GM12878 (cell line): ENCODE data around the gene NCAPD2. TPM values are rescaled to one million over a fixed set of nuclear protein-coding genes. Genes with fewer than 3 reads are reported as not detected.

ENCODE experiments used
- BCLAF1 ChIP-seq: fragments of 450-650 bp; IDR thresholded peaks from 2 replicates; pipeline ENCODE4 v1.6.1; 2017; ENCODE audit warnings: antibody characterized with exemption, mild to moderate bottlenecking, moderate library complexity
- BHLHE40 ChIP-seq, 2 experiments: fragments of 450-650 bp in 1 of 2; IDR thresholded peaks; 2 replicates each; pipeline ENCODE4 v1.6.1; 2011 to 2017; ENCODE audit warnings: low read depth in 2 of 2, borderline replicate concordance in 1 of 2, improper control_type of control experiment in 1 of 2, low read length in 1 of 2, mild to moderate bottlenecking in 1 of 2
- CHD1 ChIP-seq: IDR thresholded peaks from 2 replicates; pipeline ENCODE4 v1.6.1; 2012; ENCODE audit warnings: low read depth, low read length, improper control_type of control experiment
- ELK1 ChIP-seq: IDR thresholded peaks from 2 replicates; pipeline ENCODE4 v1.6.1; 2012; ENCODE audit warnings: low read depth, low read length, improper control_type of control experiment
- JUNB ChIP-seq: IDR thresholded peaks from 2 replicates; pipeline ENCODE4 v1.6.1; 2016; ENCODE audit warnings: antibody characterized with exemption, mild to moderate bottlenecking
- KLF5 ChIP-seq: fragments of 450-650 bp; IDR thresholded peaks from 2 replicates; pipeline ENCODE4 v1.6.1; 2014; ENCODE audit warnings: mild to moderate bottlenecking; ENCODE audit not compliant: partially characterized antibody
- MEF2B ChIP-seq: fragments of 450-650 bp; IDR thresholded peaks from 2 replicates; pipeline ENCODE4 v1.6.1; 2018; ENCODE audit warnings: mild to moderate bottlenecking, moderate library complexity; ENCODE audit not compliant: partially characterized antibody, poor library complexity, severe bottlenecking
- MXI1 ChIP-seq: fragments of 150-350 bp; IDR thresholded peaks from 2 replicates; pipeline ENCODE4 v1.6.1; 2011; ENCODE audit warnings: low read depth, mild to moderate bottlenecking, inconsistent platforms, low read length, improper control_type of control experiment
- NFIC ChIP-seq: IDR thresholded peaks from 2 replicates; pipeline ENCODE4 v1.6.1; 2012; ENCODE audit warnings: low read depth, mild to moderate bottlenecking, inconsistent platforms, low read length, moderate library complexity
- NR2F1 ChIP-seq: fragments of 450-650 bp; conservative IDR thresholded peaks from 2 replicates; pipeline ENCODE4 v1.6.1; 2017; ENCODE audit warnings: mild to moderate bottlenecking
- RBBP5 ChIP-seq: fragments of 200-600 bp; sonication (generic); conservative IDR thresholded peaks from 2 replicates; pipeline ENCODE4 v1.6.1; 2016
- RCOR1 ChIP-seq: conservative IDR thresholded peaks from 2 replicates; pipeline ENCODE4 v1.6.1; 2012; ENCODE audit warnings: low read depth, low read length, improper control_type of control experiment
- SMAD1 ChIP-seq: fragments of 450-650 bp; IDR thresholded peaks from 2 replicates; pipeline ENCODE4 v1.6.1; 2018; ENCODE audit warnings: mild to moderate bottlenecking, low read depth; ENCODE audit not compliant: partially characterized antibody
- STAT3 ChIP-seq: IDR thresholded peaks from 2 replicates; pipeline ENCODE4 v1.6.1; 2011; ENCODE audit warnings: low read depth, low read length, improper control_type of control experiment
- TARDBP ChIP-seq: IDR thresholded peaks from 2 replicates; pipeline ENCODE4 v1.6.1; 2016; ENCODE audit warnings: borderline replicate concordance
- TBL1XR1 ChIP-seq: IDR thresholded peaks from 2 replicates; pipeline ENCODE4 v1.6.1; 2012; ENCODE audit warnings: low read depth, low read length, improper control_type of control experiment
- YY1 ChIP-seq: IDR thresholded peaks from 2 replicates; pipeline ENCODE4 v1.6.1; 2011; ENCODE audit warnings: low read depth, mild to moderate bottlenecking, low read length
- ZNF384 ChIP-seq: IDR thresholded peaks from 2 replicates; pipeline ENCODE4 v1.6.1; 2012; ENCODE audit warnings: low read depth, mild to moderate bottlenecking, low read length, improper control_type of control experiment, borderline replicate concordance
- ZNF622 ChIP-seq: fragments of 450-650 bp; IDR thresholded peaks from 2 replicates; pipeline ENCODE4 v1.6.1; 2017; ENCODE audit warnings: mild to moderate bottlenecking, inconsistent platforms
- polyA plus RNA-seq, 11 experiments: library from polyadenylated mRNA; depleted of rRNA in 4 of 11; unstranded in 6 of 11; stranded (reverse) in 5 of 11; fragments of >200 nt; fragmentation: Nextera tagmentation in 4 of 11; fragmentation: Illumina TruSeq in 1 of 11; extraction: Ambion mirVana in 4 of 11; extraction: Trizol in 1 of 11; gene quantifications; 1 replicate in 1 of 11; 2 replicates in 10 of 11; pipeline versions ENCODE4 v1.2.1 to v1.2.3, GENCODE V29; 2011 to 2016; ENCODE audit warnings: inconsistent platforms in 2 of 11, missing spikeins in 2 of 11, low read depth in 1 of 11
- total RNA-seq, 4 experiments: library from RNA; depleted of rRNA in 3 of 4; stranded (reverse); fragments of >200 nt in 3 of 4; fragmentation: Illumina TruSeq in 1 of 4; extraction: Trizol in 1 of 4; gene quantifications; 2 replicates each; pipeline versions ENCODE4 v1.2.1 to v1.2.3, GENCODE V29; 2013 to 2021
- TF ChIP-seq, protein P1 (sequence below): IDR thresholded peaks from 2 replicates; pipeline ENCODE4 v1.6.1; 2011; ENCODE audit warnings: mild to moderate bottlenecking, low read depth, low read length, moderate library complexity; ENCODE audit not compliant: insufficient replicate concordance
- TF ChIP-seq, protein P2 (sequence below): IDR thresholded peaks from 2 replicates; pipeline ENCODE4 v1.6.1; 2012; ENCODE audit warnings: mild to moderate bottlenecking, low read depth, low read length

The NCAPD2 gene
- total and polyA plus RNA-seq, 10 of the 15 experiments (the other 5 are each of a cell fraction or from before 2014, with no cell fraction given): 24.2 to 160 (median 110) TPM

DNA sequence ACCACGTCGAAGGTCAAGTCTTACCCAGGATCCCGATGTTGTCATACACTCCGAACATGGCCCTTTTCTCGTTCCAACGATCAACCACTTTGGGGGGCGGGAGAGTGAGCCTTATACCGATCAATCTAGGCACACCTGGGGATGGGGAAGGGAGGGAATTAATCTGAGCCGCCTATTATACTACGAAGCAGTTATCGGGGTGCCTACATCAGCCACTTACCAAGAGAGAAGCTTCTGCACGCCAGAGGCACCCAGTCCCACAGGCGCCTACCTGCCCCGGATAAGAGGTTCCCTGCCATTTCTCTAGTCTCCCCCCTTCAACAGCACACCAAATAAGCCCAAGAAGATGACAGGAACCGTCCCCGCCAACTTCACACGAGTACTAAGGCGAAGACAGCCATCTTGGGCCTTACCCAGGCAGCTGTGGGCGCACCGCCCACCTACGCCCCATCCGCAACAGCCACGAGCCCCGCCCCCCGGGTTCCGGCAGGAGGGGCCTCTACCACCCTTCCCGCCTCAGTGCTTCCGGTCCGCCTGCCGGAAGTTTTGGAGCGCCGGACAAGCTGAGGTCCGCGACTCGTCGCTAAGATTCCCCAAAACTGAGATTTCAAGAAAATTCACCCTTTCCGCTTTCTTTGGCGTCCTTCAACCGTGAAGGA lies 935 bp upstream of the NCAPD2 start, which contains the start of gene MRPL51 (continued):
- TF ChIP-seq YY1: peak; percentile 99
- TF ChIP-seq SMAD1: peak; percentile 75
- TF ChIP-seq MEF2B: no peak
- TF ChIP-seq ZNF622: no peak
- peak; percentile 11; the same call in 1 of the 2 replicates for TF ChIP-seq TARDBP
- no peak for TF ChIP-seq RBBP5
- TF ChIP-seq, protein P1, sequence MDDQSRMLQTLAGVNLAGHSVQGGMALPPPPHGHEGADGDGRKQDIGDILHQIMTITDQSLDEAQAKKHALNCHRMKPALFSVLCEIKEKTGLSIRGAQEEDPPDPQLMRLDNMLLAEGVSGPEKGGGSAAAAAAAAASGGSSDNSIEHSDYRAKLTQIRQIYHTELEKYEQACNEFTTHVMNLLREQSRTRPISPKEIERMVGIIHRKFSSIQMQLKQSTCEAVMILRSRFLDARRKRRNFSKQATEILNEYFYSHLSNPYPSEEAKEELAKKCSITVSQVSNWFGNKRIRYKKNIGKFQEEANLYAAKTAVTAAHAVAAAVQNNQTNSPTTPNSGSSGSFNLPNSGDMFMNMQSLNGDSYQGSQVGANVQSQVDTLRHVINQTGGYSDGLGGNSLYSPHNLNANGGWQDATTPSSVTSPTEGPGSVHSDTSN: peak; percentile 39
- no peak for TF ChIP-seq STAT3
- no peak for TF ChIP-seq RCOR1
- TF ChIP-seq BHLHE40 (IDR thresholded peaks at IDR 0.05; ENCODE audit: borderline replicate concordance in 1 of 2, low read depth in 2 of 2, low read length in 1 of 2): peak in 1 of 2 experiments; percentile 27; a peak in 2 of 4 replicates
- peak; percentile 83 for TF ChIP-seq ELK1
- no peak for TF ChIP-seq CHD1
- no peak for TF ChIP-seq KLF5
- no peak for TF ChIP-seq ZNF384
- peak; percentile 56; the same call in 1 of the 2 replicates for TF ChIP-seq MXI1
- no peak for TF ChIP-seq TBL1XR1
- no peak for TF ChIP-seq NR2F1
- 0 out of 2 replicates have a peak, but pooled peaks have one; percentile 13 for TF ChIP-seq NFIC
- TF ChIP-seq, protein P2, sequence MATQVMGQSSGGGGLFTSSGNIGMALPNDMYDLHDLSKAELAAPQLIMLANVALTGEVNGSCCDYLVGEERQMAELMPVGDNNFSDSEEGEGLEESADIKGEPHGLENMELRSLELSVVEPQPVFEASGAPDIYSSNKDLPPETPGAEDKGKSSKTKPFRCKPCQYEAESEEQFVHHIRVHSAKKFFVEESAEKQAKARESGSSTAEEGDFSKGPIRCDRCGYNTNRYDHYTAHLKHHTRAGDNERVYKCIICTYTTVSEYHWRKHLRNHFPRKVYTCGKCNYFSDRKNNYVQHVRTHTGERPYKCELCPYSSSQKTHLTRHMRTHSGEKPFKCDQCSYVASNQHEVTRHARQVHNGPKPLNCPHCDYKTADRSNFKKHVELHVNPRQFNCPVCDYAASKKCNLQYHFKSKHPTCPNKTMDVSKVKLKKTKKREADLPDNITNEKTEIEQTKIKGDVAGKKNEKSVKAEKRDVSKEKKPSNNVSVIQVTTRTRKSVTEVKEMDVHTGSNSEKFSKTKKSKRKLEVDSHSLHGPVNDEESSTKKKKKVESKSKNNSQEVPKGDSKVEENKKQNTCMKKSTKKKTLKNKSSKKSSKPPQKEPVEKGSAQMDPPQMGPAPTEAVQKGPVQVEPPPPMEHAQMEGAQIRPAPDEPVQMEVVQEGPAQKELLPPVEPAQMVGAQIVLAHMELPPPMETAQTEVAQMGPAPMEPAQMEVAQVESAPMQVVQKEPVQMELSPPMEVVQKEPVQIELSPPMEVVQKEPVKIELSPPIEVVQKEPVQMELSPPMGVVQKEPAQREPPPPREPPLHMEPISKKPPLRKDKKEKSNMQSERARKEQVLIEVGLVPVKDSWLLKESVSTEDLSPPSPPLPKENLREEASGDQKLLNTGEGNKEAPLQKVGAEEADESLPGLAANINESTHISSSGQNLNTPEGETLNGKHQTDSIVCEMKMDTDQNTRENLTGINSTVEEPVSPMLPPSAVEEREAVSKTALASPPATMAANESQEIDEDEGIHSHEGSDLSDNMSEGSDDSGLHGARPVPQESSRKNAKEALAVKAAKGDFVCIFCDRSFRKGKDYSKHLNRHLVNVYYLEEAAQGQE: 0 out of 2 replicates have a peak, but pooled peaks have one; percentile 3
- TF ChIP-seq JUNB: no peak
- TF ChIP-seq BCLAF1: no peak
